ENCODE data around the gene TRIM22.
"Not testable (repeated sequence)": the region's sequence is repeated elsewhere in the genome, so short reads cannot be mapped to it uniquely, and the experiment has no call there.

TRIM22 gene, protein sequence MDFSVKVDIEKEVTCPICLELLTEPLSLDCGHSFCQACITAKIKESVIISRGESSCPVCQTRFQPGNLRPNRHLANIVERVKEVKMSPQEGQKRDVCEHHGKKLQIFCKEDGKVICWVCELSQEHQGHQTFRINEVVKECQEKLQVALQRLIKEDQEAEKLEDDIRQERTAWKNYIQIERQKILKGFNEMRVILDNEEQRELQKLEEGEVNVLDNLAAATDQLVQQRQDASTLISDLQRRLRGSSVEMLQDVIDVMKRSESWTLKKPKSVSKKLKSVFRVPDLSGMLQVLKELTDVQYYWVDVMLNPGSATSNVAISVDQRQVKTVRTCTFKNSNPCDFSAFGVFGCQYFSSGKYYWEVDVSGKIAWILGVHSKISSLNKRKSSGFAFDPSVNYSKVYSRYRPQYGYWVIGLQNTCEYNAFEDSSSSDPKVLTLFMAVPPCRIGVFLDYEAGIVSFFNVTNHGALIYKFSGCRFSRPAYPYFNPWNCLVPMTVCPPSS

DNA sequence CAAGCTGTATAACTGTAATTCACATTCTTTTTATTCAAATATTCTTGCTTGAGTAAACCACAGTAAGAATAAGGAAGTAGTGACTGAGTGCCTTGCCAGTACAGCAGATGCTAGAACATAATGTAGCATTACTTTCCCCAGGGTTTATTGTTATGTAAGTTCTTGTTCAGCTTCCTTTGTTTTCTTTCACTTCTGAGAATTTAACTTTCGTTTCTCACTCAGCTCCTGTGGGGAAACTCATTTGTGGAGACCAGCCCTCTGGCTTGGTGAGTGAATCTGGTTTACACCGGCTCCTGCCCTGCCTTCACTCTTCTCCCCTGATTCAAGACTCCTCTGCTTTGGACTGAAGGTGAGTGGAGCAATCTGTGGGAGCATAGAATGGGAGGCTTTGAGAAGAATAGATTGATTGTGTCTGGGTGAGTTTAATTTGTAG, at the start of gene TRIM22:
TRIM22 (plus strand) TSS at position 240 of the 433 bp plus-strand sequence. CDS start 6,443 bp downstream, outside the sequence.
- peak in 1 of 3 donors; percentile 14 for DNase-seq (ENCODE audit: low read depth in 3 of 3, low spot score in 1 of 3)

DNA sequence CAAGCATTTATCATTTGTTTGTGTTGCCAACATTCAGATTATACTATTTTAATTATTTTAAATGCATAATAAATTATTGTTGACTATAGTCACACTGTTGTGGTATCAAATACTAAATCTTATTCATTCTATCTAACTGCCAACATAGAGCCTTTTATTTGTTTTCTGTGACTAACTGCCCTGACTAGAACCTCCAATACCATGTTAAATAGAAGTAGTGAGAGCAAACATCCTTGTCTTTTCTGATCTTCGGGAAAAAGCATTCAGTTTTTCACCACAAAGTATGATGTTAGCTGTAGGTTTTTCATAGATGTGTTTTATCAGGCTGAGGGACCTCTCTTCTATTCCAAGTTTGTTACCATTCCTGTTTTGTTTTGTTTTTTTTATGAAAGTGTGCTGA, 49.6 kb upstream of the TRIM22 start:
- no peak for DNase-seq (ENCODE audit: low read depth in 3 of 3, low spot score in 1 of 3)

DNA sequence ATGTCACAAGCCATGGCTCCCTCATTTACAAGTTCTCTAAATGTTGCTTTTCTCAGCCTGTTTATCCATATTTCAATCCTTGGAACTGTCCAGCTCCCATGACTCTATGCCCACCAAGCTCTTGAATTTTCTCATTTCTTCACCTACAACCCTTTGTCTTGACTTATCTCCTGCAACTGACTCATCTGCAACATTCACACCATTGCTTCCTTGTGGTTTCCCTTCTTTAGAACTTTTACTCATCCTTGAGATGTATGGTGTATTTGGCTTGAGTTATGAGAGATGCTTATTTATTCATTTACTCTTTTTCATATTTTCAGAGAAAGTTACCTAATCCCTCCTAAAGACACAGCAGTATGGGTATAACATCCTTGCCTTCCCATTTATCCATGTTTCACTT, 46.0 kb upstream of the TRIM22 start:
- DNase-seq (ENCODE audit: low read depth in 3 of 3, low spot score in 1 of 3) = no peak

DNA sequence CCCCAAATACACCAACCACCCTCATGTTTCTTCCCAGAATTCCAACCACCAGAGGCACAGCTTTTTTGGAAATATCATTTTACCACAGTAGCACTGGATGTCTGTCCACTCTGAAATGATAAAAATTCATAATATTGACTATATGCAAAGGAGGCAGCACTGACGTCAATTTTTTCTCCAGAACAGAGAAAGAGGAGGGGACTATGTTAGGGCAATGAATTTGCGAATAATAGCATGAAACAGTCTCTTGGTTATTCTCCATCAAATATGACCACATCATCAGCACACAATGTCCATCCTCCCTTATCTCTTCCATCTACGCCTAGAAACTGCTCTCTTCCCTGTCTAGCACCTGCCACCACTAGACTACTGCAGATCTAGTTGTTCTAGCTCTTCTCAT, 43.5 kb upstream of the TRIM22 start:
- DNase-seq (ENCODE audit: low read depth in 3 of 3, low spot score in 1 of 3) = no peak

DNA sequence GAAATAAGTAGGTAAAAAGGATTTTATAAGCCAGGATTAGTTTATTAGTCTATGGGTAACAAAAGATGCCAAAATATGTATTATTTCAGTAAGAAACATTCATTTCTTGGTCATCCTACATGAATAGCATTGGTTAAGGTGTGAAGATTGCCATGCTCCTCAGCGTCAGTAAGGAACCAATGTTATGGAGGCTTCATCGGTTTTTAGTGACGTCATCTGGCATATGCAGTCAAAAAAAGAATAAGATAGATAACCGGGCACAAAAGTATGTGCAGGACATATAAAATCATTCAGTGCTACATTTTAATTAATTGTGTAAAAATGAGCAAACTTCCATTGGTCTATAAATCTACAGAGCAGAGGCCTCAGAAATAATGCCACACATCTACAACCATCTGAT, 34.1 kb upstream of the TRIM22 start:
- no peak for DNase-seq (ENCODE audit: low read depth in 3 of 3, low spot score in 1 of 3)

DNA sequence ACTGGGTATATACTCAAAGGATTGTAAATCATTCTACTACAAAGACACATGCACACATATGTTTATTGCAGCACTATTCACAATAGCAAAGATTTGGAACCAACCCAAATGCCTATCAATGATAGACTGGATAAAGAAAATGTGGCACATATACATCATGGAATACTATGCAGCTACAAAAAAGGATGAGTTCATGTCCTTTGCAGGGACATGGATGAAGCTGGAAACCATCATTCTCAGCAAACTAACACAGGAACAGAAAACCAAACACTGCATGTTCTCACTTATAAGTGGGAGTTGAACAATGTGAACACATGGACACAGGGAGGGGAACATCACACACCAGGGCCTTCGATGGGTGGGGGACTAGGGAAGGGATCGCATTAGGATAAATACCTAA, 32.6 kb upstream of the TRIM22 start:
- not testable (repeated sequence) for DNase-seq (ENCODE audit: low read depth in 3 of 3, low spot score in 1 of 3)

DNA sequence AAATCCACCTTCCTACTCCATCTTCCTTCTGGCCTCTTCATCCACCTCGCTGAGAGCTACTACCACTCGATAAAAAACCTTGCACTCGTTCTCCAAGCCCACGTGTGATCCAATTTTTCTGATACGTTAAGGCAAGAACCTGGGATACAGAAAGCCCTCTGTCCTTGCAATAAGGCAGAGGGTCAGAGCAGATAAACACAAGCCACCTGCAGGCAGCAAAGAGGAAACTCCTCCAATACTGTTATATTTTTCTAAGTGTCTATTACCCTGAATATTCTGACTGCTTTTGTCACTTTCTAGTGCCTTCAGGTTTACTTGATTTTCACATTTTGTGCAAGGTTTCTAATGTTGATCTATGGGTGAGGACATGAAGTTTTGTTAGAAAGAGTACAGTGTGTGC, 31.3 kb upstream of the TRIM22 start:
- DNase-seq (ENCODE audit: low read depth in 3 of 3, low spot score in 1 of 3) = no peak

DNA sequence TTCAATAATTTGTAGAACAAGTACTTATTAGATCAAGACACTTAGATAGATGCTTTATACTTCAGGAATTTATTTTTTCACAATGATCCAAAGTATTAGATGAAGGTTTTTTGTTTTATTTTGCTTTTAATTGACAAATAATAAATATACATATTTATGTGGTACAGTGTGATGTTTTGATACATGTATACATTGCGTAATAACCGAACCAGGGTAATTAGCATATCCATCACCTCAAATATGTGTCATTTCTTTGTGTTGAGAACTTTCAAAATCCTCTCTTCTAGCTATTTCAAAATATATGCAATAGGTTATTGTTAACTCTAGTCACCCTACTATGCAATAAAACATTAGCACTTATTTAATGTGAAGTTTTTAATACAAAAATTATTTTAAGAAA, 26.1 kb upstream of the TRIM22 start:
- no peak for DNase-seq (ENCODE audit: low read depth in 3 of 3, low spot score in 1 of 3)

DNA sequence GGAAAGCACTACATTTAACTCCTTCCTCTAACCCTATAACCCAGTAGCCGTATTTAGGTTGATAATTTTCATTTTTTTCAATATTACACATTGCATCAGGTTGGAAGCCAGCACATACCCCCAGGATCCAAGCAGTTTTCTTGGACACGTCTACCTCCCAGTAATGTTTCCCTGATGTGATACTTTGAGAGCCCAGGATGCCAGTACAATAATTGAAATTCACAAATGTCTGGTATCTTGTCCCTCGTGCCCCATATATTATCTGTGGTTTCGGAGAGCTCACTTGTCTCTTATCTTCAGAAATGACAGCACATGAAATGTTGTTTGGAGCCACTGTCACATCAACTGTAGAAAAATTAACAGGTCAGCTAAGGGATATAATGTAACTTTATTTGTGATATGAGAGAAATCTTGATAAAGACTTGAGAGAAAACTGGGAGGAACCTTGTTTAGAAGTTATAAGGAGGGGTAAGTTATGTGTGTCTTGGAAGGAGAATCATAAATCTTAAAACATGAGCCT, 24.5 kb upstream of the TRIM22 start:
- no peak for DNase-seq (ENCODE audit: low read depth in 3 of 3, low spot score in 1 of 3)

DNA sequence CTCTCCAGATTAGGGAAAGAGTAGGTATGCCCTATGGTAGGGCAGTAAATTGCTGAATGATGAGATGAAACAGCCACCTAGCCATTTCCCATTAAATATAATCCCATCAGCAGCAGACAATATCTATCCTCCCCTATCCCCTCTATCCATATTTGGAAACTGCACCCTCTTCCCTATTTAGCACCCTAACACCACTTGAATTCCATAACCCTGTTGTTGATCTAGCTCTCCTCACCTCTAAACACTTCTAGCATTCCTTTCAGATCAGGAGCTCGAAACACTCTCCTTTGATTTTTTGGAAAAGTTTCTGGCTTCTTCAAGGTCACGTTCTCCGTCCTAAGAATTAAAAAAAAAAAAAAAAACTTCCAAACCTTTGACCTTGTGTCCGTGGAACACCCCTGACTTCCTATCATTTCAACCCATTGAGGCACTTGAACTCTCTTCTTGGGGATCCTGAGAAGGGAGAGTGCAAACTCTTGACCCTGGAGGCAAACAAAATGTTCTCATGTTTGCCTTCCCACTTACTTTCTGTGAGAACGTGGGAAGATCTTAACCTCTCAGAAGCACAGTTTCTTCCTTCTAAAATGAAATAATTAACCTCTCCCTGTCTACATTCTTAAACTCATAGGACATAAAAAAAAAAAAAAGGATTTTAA, 23.7 kb upstream of the TRIM22 start:
- no peak for DNase-seq (ENCODE audit: low read depth in 3 of 3, low spot score in 1 of 3)

DNA sequence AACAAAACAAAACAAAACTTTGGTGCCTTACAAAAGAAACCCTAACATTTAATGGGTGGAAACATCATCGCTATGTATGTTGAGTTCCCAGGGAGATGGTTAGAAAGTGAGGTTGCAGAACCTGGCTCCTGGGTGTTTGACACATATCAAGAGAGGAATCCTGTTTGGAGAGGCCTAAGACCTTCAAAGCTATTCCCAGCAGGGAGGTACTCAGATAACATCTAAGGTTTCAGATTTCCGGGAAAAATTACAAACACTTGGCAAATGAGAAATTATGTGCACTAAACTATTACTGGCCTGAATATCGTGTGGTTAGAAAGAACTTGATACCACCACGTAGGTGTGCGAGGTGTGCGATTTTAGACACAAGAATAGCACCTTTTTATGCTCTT, 23.2 kb upstream of the TRIM22 start:
- DNase-seq (ENCODE audit: low read depth in 3 of 3, low spot score in 1 of 3) = no peak

DNA sequence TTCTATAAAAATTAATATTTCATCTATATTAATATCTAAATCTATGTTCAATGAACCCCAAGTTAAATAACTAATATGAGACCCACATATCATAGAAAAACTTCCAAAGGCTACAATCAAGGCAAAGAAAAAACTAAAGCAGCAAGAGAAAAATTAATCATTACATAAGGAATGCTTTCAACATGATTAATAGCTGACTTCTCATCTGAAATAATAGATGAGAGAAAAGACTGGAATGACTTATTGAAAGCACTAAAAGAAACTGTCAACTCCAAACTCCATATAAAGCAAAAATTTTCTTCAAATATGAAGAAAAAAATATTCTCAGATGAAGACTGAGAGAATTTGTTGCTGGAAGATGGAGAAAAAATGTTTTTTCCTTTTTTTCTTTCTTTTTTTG, 17.8 kb upstream of the TRIM22 start:
- DNase-seq (ENCODE audit: low read depth in 3 of 3, low spot score in 1 of 3) = no peak

DNA sequence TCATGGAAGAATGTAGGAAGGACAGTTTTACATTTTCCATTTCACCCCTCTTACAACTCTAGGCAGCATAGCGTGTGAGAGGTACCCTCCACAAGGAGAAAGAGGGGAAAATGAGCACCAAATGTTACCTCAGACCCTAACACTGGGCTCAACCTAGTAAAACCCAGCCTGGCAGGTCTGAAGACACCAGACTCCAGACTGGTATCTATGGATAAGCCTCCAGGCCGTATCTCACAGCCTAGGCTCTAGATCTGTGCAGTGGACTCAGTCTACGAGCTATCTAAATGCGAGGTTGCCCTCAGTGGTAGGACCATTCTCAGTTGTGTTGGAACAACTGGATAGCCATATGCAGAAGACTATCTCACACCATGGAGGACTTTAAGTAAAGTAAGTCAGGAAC, 15.2 kb upstream of the TRIM22 start:
- DNase-seq (ENCODE audit: low read depth in 3 of 3, low spot score in 1 of 3) = no peak

DNA sequence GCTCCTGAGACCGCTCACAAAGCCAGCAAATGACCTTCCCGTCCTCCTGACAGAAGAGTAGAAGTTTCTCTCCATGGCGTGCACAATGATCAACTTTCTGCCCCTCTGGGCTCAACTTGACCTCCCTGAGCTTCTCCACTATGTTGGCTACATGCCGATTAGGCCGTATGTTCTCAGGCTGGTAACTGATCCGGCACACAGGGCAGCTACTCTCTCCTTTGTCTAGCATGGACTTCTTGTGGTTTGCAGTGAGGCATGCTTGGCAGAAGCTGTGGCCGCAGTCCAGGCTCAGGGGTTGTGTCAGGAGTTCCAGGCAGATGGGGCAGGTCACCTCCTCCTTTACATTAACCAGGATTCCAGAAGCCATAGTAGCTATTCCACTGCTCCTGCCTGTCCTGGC, 9.8 kb upstream of the TRIM22 start:
- no peak for DNase-seq (ENCODE audit: low read depth in 3 of 3, low spot score in 1 of 3)

DNA sequence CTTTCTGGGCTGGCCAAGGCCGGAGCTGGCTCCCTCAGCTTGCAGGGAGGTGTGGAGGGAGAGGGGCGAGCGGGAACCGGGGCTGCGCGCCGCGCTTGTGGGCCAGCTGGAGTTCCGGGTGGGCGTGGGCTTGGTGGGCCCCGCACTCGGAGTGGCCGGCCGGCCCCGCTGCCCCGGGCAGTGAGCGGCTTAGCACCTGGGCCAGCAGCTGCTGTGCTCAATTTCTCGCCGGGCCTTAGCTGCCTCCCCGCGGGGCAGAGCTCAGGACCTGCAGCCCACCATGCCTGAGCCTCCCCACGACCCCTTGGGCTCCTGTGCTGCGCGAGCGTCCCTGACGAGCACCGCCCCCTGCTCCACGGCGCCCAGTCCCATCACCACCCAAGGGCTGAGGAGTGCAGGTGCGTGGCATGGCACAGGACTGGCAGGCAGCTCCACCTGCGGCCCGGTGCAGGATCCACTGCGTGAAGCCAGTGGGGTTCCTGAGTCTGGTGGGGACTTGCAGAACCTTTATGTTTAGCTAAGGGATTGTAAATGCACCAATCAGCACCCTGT, 6.6 kb upstream of the TRIM22 start:
- DNase-seq (ENCODE audit: low read depth in 3 of 3, low spot score in 1 of 3) = not testable (repeated sequence)

DNA sequence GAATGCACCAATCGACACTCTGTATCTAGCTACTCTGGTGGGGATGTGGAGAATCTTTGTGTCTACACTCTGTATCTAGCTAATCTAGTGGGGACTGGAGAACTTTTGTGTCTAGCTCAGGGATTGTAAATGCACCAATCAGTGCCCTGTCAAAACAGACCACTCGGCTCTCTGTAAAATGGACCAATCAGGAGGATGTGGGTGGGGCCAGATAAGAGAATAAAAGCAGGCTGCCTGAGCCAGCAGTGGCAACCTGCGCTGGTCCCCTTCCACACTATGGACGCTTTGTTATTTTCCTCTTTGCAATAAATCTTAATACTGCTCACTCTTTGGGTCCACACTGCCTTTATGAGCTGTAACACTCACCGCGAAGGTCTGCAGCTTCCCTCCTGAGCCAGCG, 6.0 kb upstream of the TRIM22 start:
- peak in 1 of 3 donors; percentile 10 for DNase-seq (ENCODE audit: low read depth in 3 of 3, low spot score in 1 of 3)

DNA sequence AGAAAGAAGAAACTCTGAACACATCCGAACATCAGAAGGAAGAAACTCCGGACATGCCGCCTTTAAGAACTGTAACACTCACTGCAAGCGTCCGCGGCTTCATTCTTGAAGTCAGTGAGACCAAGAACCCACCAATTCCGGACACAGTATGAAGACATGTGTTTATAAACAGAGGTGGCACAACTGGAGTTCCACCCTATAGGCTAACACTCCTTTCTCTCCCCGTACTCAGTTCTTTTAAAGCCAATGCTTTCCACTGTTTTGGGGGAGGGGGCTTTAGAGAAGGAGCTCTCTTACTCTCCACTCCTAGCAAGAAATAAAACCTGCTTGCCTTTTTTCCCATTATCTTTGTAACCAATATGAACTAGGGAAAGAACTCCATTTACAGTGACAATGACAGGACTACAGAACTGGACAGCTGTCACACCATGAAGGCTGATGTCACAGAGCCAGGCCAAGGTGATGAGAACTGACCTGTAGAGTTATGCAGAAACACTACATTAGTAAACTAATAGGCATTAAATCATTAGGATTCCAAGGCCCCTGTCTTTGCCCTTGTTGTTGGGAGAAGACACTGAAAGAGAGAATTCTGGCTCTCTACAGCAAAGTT, 5.4 kb upstream of the TRIM22 start:
- no peak for DNase-seq (ENCODE audit: low read depth in 3 of 3, low spot score in 1 of 3)

DNA sequence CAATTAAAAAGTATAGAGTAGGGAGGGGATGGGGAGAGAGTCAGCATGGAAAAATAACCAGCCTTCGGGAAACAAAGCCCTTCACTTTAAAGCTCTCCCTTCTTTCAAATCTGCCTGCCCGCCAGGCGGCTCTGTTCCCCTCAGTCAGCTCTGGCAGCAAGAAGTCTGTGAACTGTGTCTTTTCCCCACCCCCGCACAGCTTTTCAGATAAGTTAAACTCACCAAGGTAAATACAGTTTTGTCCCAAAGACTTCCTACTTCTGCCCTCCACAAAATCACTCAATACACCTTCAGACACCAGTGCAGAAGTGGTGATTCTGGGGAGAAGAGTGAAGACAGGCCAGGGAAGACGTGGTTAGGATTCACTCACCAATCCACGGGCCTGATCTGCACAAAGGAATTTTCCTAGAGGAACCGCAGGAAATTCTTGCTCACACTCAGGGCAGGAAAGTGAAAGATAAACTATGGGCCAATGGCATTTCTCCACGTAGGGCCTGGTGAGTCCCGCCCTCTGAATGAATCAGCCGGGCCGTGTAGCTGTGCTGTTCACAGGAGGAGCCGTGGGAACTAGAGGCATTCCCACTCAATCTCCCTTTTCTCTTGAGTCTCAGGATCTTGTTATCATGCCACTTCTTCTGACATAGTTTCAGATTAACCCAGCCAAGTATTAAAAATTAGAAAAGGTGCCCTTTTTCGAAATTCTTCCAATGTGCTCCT, 4.8 kb upstream of the TRIM22 start, which contains the start of gene TRIM5:
TRIM5 (minus strand) TSS at position 429 of the 717 bp plus-strand sequence. CDS start 4,897 bp downstream, outside the sequence.
- DNase-seq (ENCODE audit: low read depth in 3 of 3, low spot score in 1 of 3) = peak; percentile 49 to 55 (median 51)

DNA sequence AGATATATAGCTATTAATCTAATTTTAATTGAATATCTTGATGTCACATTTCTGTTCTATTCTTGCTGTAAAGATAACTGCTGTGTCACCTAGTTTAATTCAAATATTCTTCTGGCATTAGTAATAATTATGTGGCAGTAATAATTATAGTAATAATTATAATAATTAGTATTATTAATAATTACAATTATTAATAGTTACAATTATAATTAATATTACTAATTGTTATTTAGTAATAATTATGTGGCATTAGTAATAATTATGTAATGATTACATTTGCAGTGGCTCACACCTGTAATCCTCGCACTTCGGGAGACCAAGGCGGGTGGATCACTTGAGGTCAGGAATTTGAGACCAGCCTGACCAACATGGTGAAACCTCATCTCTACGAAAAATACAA, 3.2 kb upstream of the TRIM22 start:
- no peak for DNase-seq (ENCODE audit: low read depth in 3 of 3, low spot score in 1 of 3)

DNA sequence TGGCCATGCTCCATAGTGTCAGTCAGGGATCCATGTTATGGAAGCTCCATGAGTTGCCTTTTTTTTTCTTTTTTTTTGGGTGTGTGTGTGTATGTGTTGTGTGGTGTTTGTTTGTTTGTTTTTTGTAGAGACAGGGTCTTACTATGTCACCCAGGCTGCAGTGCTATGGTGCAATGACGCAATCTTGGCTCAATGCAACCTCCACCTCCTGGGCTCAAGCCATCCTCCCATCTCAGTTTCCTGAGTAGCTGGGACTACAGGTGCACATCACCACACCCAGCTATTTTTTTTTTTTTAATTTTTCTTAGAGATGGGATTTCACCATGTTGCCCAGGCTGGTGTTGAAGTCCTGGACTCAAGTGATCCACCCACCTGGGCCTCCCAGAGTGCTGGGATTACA, 1.1 kb upstream of the TRIM22 start:
- DNase-seq (ENCODE audit: low read depth in 3 of 3, low spot score in 1 of 3) = no peak

DNA sequence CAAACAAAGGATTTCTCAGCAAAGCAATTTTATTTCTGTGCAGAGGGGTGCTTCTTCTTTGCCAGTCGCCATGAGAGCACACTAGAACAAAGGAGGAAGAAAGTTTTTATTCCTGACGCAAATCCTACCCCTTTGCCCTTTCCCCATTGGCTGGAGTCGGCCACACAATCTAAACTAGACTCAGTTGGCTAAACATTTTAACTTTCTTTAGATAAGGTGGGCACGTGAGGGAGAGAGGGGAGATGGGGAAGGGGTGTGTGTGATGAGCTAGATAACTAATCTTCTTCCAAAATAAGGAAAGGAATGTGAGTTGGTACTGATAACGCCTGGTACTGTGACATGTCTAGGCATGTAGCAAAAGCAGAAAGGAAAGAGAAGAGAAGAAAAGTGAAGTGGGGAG, 626 bp downstream of the TRIM22 start:
- no peak for DNase-seq (ENCODE audit: low read depth in 3 of 3, low spot score in 1 of 3)
